ENCODE measurements around the gene CIBAR2.

DNA sequence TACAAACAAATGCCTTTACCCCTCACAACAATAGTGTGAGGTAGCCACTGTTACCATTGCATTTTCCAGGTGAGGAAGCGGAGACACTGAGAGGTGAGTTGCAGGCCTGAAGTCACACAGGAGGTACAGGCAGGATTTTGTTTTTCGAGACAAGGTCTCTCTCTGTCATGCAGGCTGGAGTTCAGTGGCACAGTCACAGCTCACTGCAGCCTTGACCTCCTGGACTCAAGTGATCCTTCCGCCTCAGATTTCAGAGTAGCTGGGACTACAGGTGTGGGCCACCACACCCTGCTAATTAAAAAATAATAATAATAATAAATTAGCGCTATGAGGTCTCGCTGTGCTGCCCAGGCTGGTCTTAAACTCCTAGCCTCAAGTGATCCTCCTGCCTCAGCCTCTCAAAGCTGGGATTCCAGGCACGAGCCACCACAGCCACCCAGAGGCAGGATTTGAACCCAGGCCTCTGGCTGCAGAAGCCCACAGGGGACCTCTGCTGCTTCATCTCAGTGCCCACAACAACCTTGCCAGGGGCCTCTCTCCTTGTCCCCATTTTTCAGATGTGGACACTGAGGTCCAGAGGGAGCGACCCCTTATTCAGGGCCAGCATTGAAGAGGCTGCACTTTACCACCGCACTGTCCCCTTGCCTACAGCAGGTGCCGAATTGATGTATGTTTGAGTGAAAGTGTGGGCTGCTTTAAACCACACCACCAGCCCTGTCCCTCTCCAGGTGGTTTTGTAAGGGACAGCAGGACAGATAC is 16.0 kb upstream of the CIBAR2 start:
- TF ChIP-seq CHD2 (IDR thresholded peaks at IDR 0.05; ENCODE audit: borderline replicate concordance, low read depth, low read length) = no peak
- no peak for TF ChIP-seq JUNB (IDR thresholded peaks at IDR 0.05)
- TF ChIP-seq, protein P1, sequence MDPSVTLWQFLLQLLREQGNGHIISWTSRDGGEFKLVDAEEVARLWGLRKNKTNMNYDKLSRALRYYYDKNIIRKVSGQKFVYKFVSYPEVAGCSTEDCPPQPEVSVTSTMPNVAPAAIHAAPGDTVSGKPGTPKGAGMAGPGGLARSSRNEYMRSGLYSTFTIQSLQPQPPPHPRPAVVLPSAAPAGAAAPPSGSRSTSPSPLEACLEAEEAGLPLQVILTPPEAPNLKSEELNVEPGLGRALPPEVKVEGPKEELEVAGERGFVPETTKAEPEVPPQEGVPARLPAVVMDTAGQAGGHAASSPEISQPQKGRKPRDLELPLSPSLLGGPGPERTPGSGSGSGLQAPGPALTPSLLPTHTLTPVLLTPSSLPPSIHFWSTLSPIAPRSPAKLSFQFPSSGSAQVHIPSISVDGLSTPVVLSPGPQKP (IDR thresholded peaks at IDR 0.05; ENCODE audit: low read depth, low read length) = no peak
- TF ChIP-seq FOXM1 (IDR thresholded peaks at IDR 0.05; ENCODE audit: low read depth, low read length) = no peak
- no peak for TF ChIP-seq BHLHE40 (IDR thresholded peaks at IDR 0.05; ENCODE audit: borderline replicate concordance in 1 of 2, low read depth in 2 of 2, low read length in 1 of 2)
- no peak for TF ChIP-seq MEF2A (IDR thresholded peaks at IDR 0.05; ENCODE audit: insufficient read depth, low read depth, low read length)
- no peak for TF ChIP-seq SMC3 (IDR thresholded peaks at IDR 0.05; ENCODE audit: borderline replicate concordance, low read length)
- TF ChIP-seq SMAD1 (IDR thresholded peaks at IDR 0.05; ENCODE audit: low read depth, partially characterized antibody) = no peak
- TF ChIP-seq YY1 (IDR thresholded peaks at IDR 0.05; ENCODE audit: low read depth, low read length) = no peak
- TF ChIP-seq JUND (IDR thresholded peaks at IDR 0.05; ENCODE audit: low read depth, low read length) = no peak
- TF ChIP-seq TCF12 (IDR thresholded peaks at IDR 0.05; ENCODE audit: low read depth, low read length) = no peak
- no peak for TF ChIP-seq ZNF207 (IDR thresholded peaks at IDR 0.05; ENCODE audit: borderline replicate concordance)
